AG10803 (cell line): ENCODE measurements around the gene NDUFS7.

ENCODE experiments used
- DNase-seq: peaks from one replicate; pipeline ENCODE4 v3.0.0; 2010; ENCODE audit warnings: low read depth
- H3K4me3 ChIP-seq: 2 replicates; pipeline ENCODE4 v1.5.1; 2011; ENCODE audit warnings: mild to moderate bottlenecking, low read length, control low read depth
- TF ChIP-seq, protein P1 (sequence below): conservative IDR thresholded peaks from 2 replicates; pipeline ENCODE4 v1.5.1; 2011; ENCODE audit warnings: mild to moderate bottlenecking, low read length, control low read depth, inconsistent platforms

The NDUFS7 gene

DNA sequence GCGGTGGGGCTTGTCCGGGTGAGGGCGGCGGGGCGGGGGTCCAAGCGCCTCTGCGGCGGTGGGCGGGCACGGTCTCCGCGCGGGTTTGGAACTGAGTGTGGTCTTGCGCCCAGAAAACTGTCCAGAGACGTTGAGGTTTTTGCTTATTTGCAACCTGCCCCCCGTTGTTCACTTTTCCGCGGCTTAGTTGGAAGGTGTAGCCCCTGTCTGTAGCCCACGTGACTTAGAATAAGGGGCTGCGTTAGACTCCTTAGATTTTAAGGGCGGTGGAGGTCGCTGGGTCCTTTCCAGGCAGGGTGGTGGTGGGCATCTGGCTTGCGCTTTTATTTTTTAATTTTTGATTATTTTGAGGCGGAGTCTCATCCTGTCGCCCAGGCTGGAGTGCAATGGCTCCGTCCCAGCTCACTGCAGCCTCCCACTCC, 55.2 kb downstream of the NDUFS7 start:
- TF ChIP-seq, protein P1, sequence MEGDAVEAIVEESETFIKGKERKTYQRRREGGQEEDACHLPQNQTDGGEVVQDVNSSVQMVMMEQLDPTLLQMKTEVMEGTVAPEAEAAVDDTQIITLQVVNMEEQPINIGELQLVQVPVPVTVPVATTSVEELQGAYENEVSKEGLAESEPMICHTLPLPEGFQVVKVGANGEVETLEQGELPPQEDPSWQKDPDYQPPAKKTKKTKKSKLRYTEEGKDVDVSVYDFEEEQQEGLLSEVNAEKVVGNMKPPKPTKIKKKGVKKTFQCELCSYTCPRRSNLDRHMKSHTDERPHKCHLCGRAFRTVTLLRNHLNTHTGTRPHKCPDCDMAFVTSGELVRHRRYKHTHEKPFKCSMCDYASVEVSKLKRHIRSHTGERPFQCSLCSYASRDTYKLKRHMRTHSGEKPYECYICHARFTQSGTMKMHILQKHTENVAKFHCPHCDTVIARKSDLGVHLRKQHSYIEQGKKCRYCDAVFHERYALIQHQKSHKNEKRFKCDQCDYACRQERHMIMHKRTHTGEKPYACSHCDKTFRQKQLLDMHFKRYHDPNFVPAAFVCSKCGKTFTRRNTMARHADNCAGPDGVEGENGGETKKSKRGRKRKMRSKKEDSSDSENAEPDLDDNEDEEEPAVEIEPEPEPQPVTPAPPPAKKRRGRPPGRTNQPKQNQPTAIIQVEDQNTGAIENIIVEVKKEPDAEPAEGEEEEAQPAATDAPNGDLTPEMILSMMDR: no peak
- peak overlapping the region; percentile 82 for H3K4me3 ChIP-seq
- no peak for DNase-seq

DNA sequence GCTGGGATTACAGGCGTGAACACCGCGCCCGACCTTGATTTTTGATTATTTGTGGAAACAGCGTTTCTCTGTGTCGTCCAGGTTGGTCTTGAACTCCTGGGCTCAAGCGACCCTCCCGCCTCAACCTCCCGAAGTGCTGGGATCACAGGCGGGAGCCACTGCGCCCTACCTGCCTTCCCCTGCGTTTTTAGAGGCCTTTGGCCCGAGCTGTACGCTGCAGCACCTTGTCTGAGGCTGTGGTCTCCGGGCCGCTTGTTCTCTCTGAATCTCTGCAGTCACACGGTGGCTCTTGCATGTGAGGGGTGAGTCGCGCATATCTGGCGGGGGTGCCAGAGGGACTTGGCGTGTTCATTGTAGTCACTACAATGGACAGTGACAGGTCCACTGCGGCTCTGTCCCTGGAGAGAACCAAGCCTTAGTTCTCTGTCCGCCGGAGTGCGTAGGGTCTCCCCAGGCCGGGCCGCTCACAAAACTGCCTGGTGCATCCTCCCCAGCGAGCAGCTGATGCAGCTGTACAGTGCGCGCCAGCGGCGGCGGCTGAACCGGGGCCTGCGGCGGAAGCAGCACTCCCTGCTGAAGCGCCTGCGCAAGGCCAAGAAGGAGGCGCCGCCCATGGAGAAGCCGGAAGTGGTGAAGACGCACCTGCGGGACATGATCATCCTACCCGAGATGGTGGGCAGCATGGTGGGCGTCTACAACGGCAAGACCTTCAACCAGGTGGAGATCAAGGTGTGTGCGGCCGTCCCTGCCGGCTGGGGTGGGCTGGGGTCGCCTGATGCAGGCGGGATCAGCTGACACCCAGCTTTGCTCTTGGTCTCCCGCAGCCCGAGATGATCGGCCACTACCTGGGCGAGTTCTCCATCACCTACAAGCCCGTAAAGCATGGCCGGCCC, 56.1 kb downstream of the NDUFS7 start:
- H3K4me3 ChIP-seq: peak overlapping the region; percentile 82
- peak; percentile 37 for DNase-seq

DNA sequence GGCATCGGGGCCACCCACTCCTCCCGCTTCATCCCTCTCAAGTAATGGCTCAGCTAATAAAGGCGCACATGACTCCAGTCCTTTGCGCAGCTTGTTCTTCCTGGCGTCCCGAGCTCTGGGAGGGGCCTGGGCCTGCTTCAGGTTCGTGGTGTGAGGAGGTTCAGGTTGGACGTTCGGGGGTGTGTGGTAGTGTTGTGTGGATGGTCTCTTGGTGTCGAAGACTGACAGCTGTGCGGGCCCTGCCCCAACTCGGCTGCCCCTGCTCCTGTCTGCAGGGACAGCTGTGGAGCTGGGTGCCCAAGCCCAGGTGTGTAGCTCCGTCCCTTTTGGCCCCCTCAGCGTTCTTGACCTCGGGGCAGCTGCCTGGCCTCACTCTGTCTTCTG, 56.7 kb downstream of the NDUFS7 start:
- no peak overlapping the region for H3K4me3 ChIP-seq
- no peak for DNase-seq
- TF ChIP-seq, protein P1: no peak

DNA sequence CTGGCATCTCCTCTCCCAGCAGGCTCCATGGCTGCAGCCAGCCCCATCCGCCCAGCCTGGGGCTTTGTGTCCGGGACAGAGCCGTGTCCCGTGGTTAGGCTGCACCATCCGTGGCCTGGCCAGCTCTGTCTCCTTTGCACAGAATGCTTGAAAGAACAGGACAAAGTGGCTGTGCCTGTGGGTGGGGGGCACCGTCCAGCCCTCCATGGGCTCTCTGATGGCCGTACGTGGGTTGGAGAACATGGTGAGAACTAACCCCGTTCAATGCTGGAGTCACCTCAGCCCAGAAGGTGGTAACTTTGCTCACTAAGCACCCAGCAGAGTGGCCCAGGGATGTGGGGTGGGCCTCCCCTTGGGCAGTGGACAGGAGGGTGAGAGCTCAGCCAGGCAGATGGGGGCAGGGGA, 57.3 kb downstream of the NDUFS7 start:
- TF ChIP-seq, protein P1: no peak
- no peak overlapping the region for H3K4me3 ChIP-seq
- no peak for DNase-seq

DNA sequence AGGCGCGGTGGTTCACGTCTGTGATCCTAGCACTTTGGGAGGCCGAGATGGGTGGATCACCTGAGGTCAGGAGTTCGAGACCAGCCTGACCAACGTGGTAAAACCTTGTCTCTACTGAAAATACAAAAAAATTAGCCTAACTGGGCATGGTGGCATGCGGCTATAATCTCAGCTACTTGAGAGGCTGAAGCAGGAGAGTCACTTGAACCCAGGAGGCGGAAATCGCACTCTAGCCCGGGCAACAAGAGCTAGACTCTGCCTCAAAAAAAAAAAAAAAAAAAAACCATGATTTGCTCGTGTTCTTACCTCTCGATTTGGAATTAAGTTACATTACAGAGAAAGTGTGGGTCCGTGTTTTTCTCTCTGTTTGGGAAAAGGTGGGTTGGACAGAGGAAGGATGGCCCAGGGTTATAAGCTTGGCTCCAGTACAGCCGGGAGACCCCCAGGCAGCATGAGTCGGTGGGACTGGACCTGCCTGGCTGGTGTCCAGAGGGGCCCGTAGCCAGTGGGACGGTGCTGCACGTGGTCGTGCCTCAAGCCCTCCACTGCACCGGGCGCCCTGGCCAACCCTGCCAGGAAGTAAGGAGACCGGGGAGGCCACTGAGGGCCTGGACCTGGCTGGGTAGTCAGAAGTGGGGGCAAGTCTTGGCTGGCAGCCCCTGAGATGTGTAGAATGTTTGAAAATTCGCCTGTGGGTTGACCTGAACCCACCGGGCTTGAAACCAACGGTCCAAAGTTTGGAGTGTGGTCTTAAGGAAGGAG, 58.2 kb downstream of the NDUFS7 start:
- TF ChIP-seq, protein P1: no peak
- H3K4me3 ChIP-seq: no peak overlapping the region
- DNase-seq: no peak
